K562 (cell line): ENCODE results near the gene ATP9A. TPM values are rescaled to one million over a fixed set of nuclear protein-coding genes. Genes with fewer than 3 reads are reported as not detected.

ENCODE experiments used
- ATAC-seq: fragments of 200-7000 bp; cut with Tn5 transposase; 3 replicates; pipeline ENCODE4 v1.9.1; 2020; ENCODE audit warnings: moderate library complexity
- BruUV-seq: library from RNA; stranded (reverse); fragments of 400-500 nt; replicated peaks from 2 replicates; lab custom pipeline; 2021; lab: Mats Ljungman, UMichigan
- CTCF ChIA-PET: fragments of 300-600 bp; formaldehyde crosslinking; extraction: SDS; loops from one replicate; lab custom pipeline; 2021; ENCODE audit warnings: low intra/inter-chr PET ratio; lab: Yijun Ruan, JAX
- POLR2A ChIA-PET: fragments of 300-600, 350-650 bp; sonication (Branson Sonifier 250); formaldehyde crosslinking; extraction: SDS; loops from one replicate; lab custom pipeline; 2021; ENCODE audit warnings: antibody characterized with exemption, inconsistent platforms; lab: Yijun Ruan, JAX
- DNase-seq, 4 experiments: peaks; one replicate each; pipeline versions ENCODE4 v3.0.0 to v3.0.0-alpha.2; 2011 to 2018; ENCODE audit warnings: low spot score in 3 of 4, mixed read lengths in 3 of 4; ENCODE audit errors: extremely low read depth in 1 of 4
- FAIRE-seq: peaks from 2 replicates; lab custom pipeline; 2011; peaks lifted over from hg19 to GRCh38; lab: Jason Lieb, UNC
- H2AFZ ChIP-seq: 2 replicates; pipeline ENCODE4 v1.6.0; 2011; ENCODE audit warnings: low read depth, low read length, control low read depth, inconsistent platforms
- H3K27ac ChIP-seq: fragments of 200-600 bp; 3 replicates; pipeline ENCODE4 v1.8.0; 2011; ENCODE audit warnings: low read depth, mild to moderate bottlenecking, control low read depth, inconsistent platforms, low read length, moderate library complexity, mixed read lengths; ENCODE audit errors: extremely low read depth
- H3K27me3 ChIP-seq, 2 experiments: fragments of 300-600 bp in 1 of 2; 2 replicates in 1 of 2; 3 replicates in 1 of 2; pipeline versions ENCODE4 v1.6.0 to v1.8.0; 2011; ENCODE audit warnings: inconsistent platforms in 2 of 2, low read length in 2 of 2, mild to moderate bottlenecking in 1 of 2, mixed read lengths in 1 of 2, moderate library complexity in 1 of 2; ENCODE audit not compliant: control insufficient read depth in 2 of 2, insufficient read depth in 2 of 2
- H3K36me3 ChIP-seq: fragments of 300-600 bp; 3 replicates; pipeline ENCODE4 v1.8.0; 2011; ENCODE audit warnings: mild to moderate bottlenecking, low read length, inconsistent platforms; ENCODE audit not compliant: control insufficient read depth, insufficient read depth
- H3K4me1 ChIP-seq, 2 experiments: fragments of 200-600 bp in 1 of 2; replicated peaks in 1 of 2; 2 replicates in 1 of 2; 3 replicates in 1 of 2; pipeline versions ENCODE4 v1.5.1 to v1.8.0; 2011; ENCODE audit warnings: inconsistent platforms in 2 of 2, low read length in 2 of 2, mild to moderate bottlenecking in 1 of 2, mixed read lengths in 1 of 2, moderate library complexity in 1 of 2; ENCODE audit not compliant: control insufficient read depth in 2 of 2, insufficient read depth in 2 of 2
- H3K4me2 ChIP-seq: 2 replicates; pipeline ENCODE4 v1.6.1; 2011; ENCODE audit warnings: low read length, control low read depth, inconsistent platforms, mixed read lengths; ENCODE audit not compliant: insufficient read depth
- H3K4me3 ChIP-seq: fragments of 200-600 bp; sonication (generic), shearing (Covaris generic); 2 replicates; pipeline ENCODE4 v1.5.1; 2016; ENCODE audit warnings: control low read depth, inconsistent platforms
- H3K79me2 ChIP-seq: fragments of 200-600 bp; 3 replicates; pipeline ENCODE4 v1.8.0; 2011; ENCODE audit warnings: low read length, inconsistent platforms; ENCODE audit not compliant: control insufficient read depth, insufficient read depth
- H3K9ac ChIP-seq, 2 experiments: 2 replicates each; pipeline versions ENCODE4 v1.6.0 to v1.6.1; 2011; ENCODE audit warnings: low read depth in 2 of 2, low read length in 2 of 2, control low read depth in 1 of 2, inconsistent platforms in 1 of 2, mild to moderate bottlenecking in 1 of 2, mixed read lengths in 1 of 2; ENCODE audit not compliant: insufficient read depth in 1 of 2
- H3K9me1 ChIP-seq: one replicate; pipeline ENCODE4 v1.6.0; 2011; ENCODE audit warnings: inconsistent platforms, mild to moderate bottlenecking, low read length, moderate library complexity; ENCODE audit not compliant: control insufficient read depth, insufficient read depth
- H3K9me3 ChIP-seq: replicated peaks from 2 replicates; pipeline ENCODE4 v1.5.1; 2011; ENCODE audit warnings: low read depth, low read length, inconsistent platforms; ENCODE audit not compliant: control insufficient read depth, insufficient read depth
- H4K20me1 ChIP-seq: replicated peaks from 2 replicates; pipeline ENCODE4 v1.6.1; 2011; ENCODE audit warnings: low read length, inconsistent platforms, mixed read lengths; ENCODE audit not compliant: control insufficient read depth, insufficient read depth
- ARID2 ChIP-seq: fragments of 450-650 bp; IDR thresholded peaks from 2 replicates; pipeline ENCODE4 v1.6.1; 2017; ENCODE audit warnings: antibody characterized with exemption, mild to moderate bottlenecking
- C11orf30 ChIP-seq: fragments of 450-650 bp; IDR thresholded peaks from 2 replicates; pipeline ENCODE4 v1.6.1; 2016; ENCODE audit warnings: low read depth, mild to moderate bottlenecking
- CCNT2 ChIP-seq: IDR thresholded peaks from 2 replicates; pipeline ENCODE4 v1.6.1; 2011; ENCODE audit warnings: borderline replicate concordance, low read depth, mild to moderate bottlenecking, moderate library complexity, mixed read lengths, low read length; ENCODE audit not compliant: insufficient read length; ENCODE audit errors: extremely low read depth
- CHD4 ChIP-seq: fragments of 200-600 bp; sonication (generic); IDR thresholded peaks from 3 replicates; pipeline ENCODE4 v1.6.1; 2012; ENCODE audit warnings: low read depth, mild to moderate bottlenecking, mixed read lengths, low read length, inconsistent platforms; ENCODE audit not compliant: insufficient read depth, insufficient replicate concordance, poor library complexity, severe bottlenecking
- HLTF ChIP-seq: fragments of 450-650 bp; IDR thresholded peaks from 2 replicates; pipeline ENCODE4 v1.6.1; 2016
- HNRNPL ChIP-seq: fragments of 200-400 bp; formaldehyde crosslinking; IDR thresholded peaks from 2 replicates; pipeline ENCODE4 v1.6.1; 2017; ENCODE audit warnings: low read depth, mild to moderate bottlenecking, low read length
- MBD2 ChIP-seq: sonication (generic); IDR thresholded peaks from 2 replicates; pipeline ENCODE4 v1.6.1; 2016; ENCODE audit warnings: low read depth, borderline replicate concordance
- NR2C2 ChIP-seq, 2 experiments: fragments of 200-800 bp in 1 of 2; sonication (Bioruptor generic) in 1 of 2; sonication (generic) in 1 of 2; formaldehyde crosslinking in 1 of 2; IDR thresholded peaks; 2 replicates each; pipeline versions ENCODE4 v1.6.1 to v1.8.0; 2016 to 2022; ENCODE audit warnings: mild to moderate bottlenecking in 1 of 2, missing compliant biosample characterization in 1 of 2, missing genetic modification characterization in 1 of 2, missing genetic modification reagents in 1 of 2
- POLR3A ChIP-seq: IDR thresholded peaks from 2 replicates; pipeline ENCODE4 v1.6.1; 2011; ENCODE audit warnings: borderline replicate concordance, mild to moderate bottlenecking, moderate library complexity; ENCODE audit not compliant: insufficient read length, insufficient read depth; ENCODE audit errors: extremely low read depth
- ZFP1 ChIP-seq: fragments of 450-650 bp; formaldehyde crosslinking; IDR thresholded peaks from 2 replicates; pipeline ENCODE4 v1.4.0; 2020; ENCODE audit warnings: mild to moderate bottlenecking, mixed read lengths
- ZNF184 ChIP-seq: sonication (generic); formaldehyde crosslinking; IDR thresholded peaks from 2 replicates; pipeline ENCODE4 v1.5.0; 2020; ENCODE audit warnings: missing genetic modification reagents
- ZNF197 ChIP-seq: fragments of 200-800 bp; sonication (Bioruptor generic); IDR thresholded peaks from 2 replicates; pipeline ENCODE4 v1.6.1; 2016; ENCODE audit warnings: low read depth, missing genetic modification characterization, missing compliant biosample characterization
- ZNF212 ChIP-seq: fragments of 450-650 bp; formaldehyde crosslinking; IDR thresholded peaks from 2 replicates; pipeline ENCODE4 v1.4.0; 2020; ENCODE audit warnings: mild to moderate bottlenecking
- ZNF644 ChIP-seq: fragments of 200-800 bp; sonication (Bioruptor generic); IDR thresholded peaks from 2 replicates; pipeline ENCODE4 v1.6.1; 2016; ENCODE audit warnings: low read depth, missing genetic modification characterization, missing compliant biosample characterization
- WGBS: fragments of 100-300 bp; shearing (Covaris generic); methylation state at CpG from one replicate; pipeline ENCODE4 v1.1.6; 2016; ENCODE audit warnings: low coverage, mixed read lengths; ENCODE audit not compliant: insufficient coverage; ENCODE audit errors: missing lambda C conversion rate; 5-methylcytosine and 5-hydroxymethylcytosine counted together
- in situ Hi-C: fragments of 300-500 bp; cut with MboI; formaldehyde crosslinking; loops from 4 replicates; pipeline ENCODE4 v1.15.0; 2018; ENCODE audit warnings: inconsistent platforms, mixed read lengths
- intact Hi-C: fragments of 100-400 bp; cut with micrococcal nuclease; formaldehyde crosslinking; loops from 2 replicates; pipeline ENCODE4 v1.14.2; 2022
- polyA plus RNA-seq, 8 experiments: library from polyadenylated mRNA; depleted of rRNA in 4 of 8; stranded (reverse) in 5 of 8; unstranded in 3 of 8; fragments of >200 nt; fragmentation: Nextera tagmentation in 2 of 8; fragmentation: Illumina TruSeq in 1 of 8; extraction: Ambion mirVana in 2 of 8; extraction: Trizol in 1 of 8; gene quantifications; 2 replicates each; pipeline versions ENCODE4 v1.2.1 to v1.2.3, GENCODE V29; 2011 to 2014; ENCODE audit warnings: inconsistent platforms in 1 of 8, missing spikeins in 1 of 8
- total RNA-seq, 7 experiments: library from RNA; depleted of rRNA in 6 of 7; stranded (reverse); fragments of >200 nt in 6 of 7; fragmentation: Illumina TruSeq in 2 of 7; extraction: Trizol in 2 of 7; gene quantifications; 2 replicates each; pipeline versions ENCODE4 v1.2.1 to v1.2.3, GENCODE V29; 2011 to 2021; ENCODE audit warnings: low replicate concordance in 1 of 7
- TF ChIP-seq, protein P1 (sequence below), 3 experiments: fragments of 200-800 bp in 1 of 3; fragments of 250-450 bp in 1 of 3; fragments of 450-650 bp in 1 of 3; sonication (Bioruptor Pico) in 1 of 3; sonication (Bioruptor generic) in 1 of 3; formaldehyde crosslinking in 1 of 3; IDR thresholded peaks; 2 replicates each; pipeline versions ENCODE4 v1.6.1 to v1.8.0; 2016 to 2022; ENCODE audit warnings: mild to moderate bottlenecking in 2 of 3, missing genetic modification characterization in 2 of 3, missing compliant biosample characterization in 1 of 3, moderate library complexity in 1 of 3
- TF ChIP-seq, protein P2 (sequence below): fragments of 250-450 bp; sonication (Bioruptor Pico); IDR thresholded peaks from 2 replicates; pipeline ENCODE4 v1.5.0; 2021
- TF ChIP-seq, protein P3 (sequence below): fragments of 250-450 bp; sonication (Bioruptor Pico); IDR thresholded peaks from 2 replicates; pipeline ENCODE4 v1.8.0; 2022; ENCODE audit warnings: inconsistent platforms

The ATP9A gene
- total and polyA plus RNA-seq, 9 of the 15 experiments (the other 6 are each of a cell fraction or from before 2014, with no cell fraction given): 0.18 to 0.62 (median 0.29) TPM

DNA sequence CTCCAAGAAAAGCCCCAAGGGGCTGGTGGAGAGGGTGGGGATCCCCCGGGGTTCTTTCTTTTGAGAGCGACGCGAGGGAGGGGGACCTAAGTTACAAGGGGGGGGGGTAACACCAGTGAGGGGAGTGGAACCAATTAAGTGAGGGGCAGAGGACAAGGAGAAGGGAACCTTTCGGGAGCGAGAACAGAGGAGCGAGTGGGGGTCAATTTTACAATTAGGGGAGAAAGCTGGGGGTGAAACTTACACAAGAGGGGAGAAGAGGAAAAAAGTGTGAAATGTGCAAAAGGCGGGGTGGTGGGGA is 33.6 kb upstream of the ATP9A start:
- ATAC-seq (no peak), FAIRE-seq (no peak), DNase-seq (no peak)
- peaks cover 4% of the 10 kb centered on the region in 2 experiments; a peak in 3 of 5 replicates for H3K27me3 ChIP-seq
- peaks cover 0 to 4% of the 10 kb centered on the region in 2 experiments; a peak in 1 of 5 replicates for H3K4me1 ChIP-seq
- no peak overlapping the region for H2AFZ ChIP-seq
- intact Hi-C loops: no loop called here
- in situ Hi-C loops: no loop called here
- no peak overlapping the region for H3K27ac ChIP-seq
- H3K4me2 ChIP-seq: no peak overlapping the region
- ChIA-PET CTCF (no interaction called here), POLR2A (no interaction called here)
- no peak overlapping the region for H3K4me3 ChIP-seq
- H4K20me1 ChIP-seq: no peaks in the 10 kb centered on the region
- no peaks in the 10 kb centered on the region for H3K36me3 ChIP-seq
- H3K79me2 ChIP-seq: no peaks in the 10 kb centered on the region
- 40% methylated on average over 1 of the region's 8 CpGs for WGBS
- H3K9me3 ChIP-seq: no peaks in the 10 kb centered on the region
- BruUV-seq: no TSS peak
- no peaks in the 10 kb centered on the region for H3K9me1 ChIP-seq
- no peak overlapping the region for H3K9ac ChIP-seq
- no peak for TF ChIP-seq ZNF197
- TF ChIP-seq, protein P1, sequence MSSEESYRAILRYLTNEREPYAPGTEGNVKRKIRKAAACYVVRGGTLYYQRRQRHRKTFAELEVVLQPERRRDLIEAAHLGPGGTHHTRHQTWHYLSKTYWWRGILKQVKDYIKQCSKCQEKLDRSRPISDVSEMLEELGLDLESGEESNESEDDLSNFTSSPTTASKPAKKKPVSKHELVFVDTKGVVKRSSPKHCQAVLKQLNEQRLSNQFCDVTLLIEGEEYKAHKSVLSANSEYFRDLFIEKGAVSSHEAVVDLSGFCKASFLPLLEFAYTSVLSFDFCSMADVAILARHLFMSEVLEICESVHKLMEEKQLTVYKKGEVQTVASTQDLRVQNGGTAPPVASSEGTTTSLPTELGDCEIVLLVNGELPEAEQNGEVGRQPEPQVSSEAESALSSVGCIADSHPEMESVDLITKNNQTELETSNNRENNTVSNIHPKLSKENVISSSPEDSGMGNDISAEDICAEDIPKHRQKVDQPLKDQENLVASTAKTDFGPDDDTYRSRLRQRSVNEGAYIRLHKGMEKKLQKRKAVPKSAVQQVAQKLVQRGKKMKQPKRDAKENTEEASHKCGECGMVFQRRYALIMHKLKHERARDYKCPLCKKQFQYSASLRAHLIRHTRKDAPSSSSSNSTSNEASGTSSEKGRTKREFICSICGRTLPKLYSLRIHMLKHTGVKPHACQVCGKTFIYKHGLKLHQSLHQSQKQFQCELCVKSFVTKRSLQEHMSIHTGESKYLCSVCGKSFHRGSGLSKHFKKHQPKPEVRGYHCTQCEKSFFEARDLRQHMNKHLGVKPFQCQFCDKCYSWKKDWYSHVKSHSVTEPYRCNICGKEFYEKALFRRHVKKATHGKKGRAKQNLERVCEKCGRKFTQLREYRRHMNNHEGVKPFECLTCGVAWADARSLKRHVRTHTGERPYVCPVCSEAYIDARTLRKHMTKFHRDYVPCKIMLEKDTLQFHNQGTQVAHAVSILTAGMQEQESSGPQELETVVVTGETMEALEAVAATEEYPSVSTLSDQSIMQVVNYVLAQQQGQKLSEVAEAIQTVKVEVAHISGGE (CRISPR knock-in tag; IDR thresholded peaks at IDR 0.05): no peak
- TF ChIP-seq CHD4: no peak
- TF ChIP-seq ZNF184: no peak
- TF ChIP-seq C11orf30: no peak
- TF ChIP-seq ZNF644 (tag): no peak
- TF ChIP-seq, protein P2, sequence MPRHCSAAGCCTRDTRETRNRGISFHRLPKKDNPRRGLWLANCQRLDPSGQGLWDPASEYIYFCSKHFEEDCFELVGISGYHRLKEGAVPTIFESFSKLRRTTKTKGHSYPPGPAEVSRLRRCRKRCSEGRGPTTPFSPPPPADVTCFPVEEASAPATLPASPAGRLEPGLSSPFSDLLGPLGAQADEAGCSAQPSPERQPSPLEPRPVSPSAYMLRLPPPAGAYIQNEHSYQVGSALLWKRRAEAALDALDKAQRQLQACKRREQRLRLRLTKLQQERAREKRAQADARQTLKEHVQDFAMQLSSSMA (CRISPR knock-in tag): no peak
- TF ChIP-seq, protein P3, sequence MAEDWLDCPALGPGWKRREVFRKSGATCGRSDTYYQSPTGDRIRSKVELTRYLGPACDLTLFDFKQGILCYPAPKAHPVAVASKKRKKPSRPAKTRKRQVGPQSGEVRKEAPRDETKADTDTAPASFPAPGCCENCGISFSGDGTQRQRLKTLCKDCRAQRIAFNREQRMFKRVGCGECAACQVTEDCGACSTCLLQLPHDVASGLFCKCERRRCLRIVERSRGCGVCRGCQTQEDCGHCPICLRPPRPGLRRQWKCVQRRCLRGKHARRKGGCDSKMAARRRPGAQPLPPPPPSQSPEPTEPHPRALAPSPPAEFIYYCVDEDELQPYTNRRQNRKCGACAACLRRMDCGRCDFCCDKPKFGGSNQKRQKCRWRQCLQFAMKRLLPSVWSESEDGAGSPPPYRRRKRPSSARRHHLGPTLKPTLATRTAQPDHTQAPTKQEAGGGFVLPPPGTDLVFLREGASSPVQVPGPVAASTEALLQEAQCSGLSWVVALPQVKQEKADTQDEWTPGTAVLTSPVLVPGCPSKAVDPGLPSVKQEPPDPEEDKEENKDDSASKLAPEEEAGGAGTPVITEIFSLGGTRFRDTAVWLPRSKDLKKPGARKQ (CRISPR knock-in tag): no peak
- no peak for TF ChIP-seq NR2C2 (CRISPR knock-in tag; IDR thresholded peaks at IDR 0.05)
- no peak for TF ChIP-seq NR2C2 (tag; IDR thresholded peaks at IDR 0.05)
- TF ChIP-seq ZFP1 (CRISPR knock-in tag): no peak
- TF ChIP-seq ARID2: no peak
- TF ChIP-seq POLR3A: no peak
- no peak for TF ChIP-seq CCNT2
- no peak for TF ChIP-seq HNRNPL
- TF ChIP-seq HLTF: no peak
- TF ChIP-seq MBD2: no peak
- TF ChIP-seq ZNF212 (CRISPR knock-in tag): no peak
